NCI-H748 treated with DMSO at 0.1 percent for 48 hours (cell line): Measurements from ENCODE around the gene TYK2.
"Not testable (repeated sequence)": the region's sequence is repeated elsewhere in the genome, so short reads cannot be mapped to it uniquely, and the experiment has no call there.

Source experiments
- DNase-seq: peaks from one replicate; lab custom pipeline; 2025; lab: John Stamatoyannopoulos, UW

Gene TYK2

DNA sequence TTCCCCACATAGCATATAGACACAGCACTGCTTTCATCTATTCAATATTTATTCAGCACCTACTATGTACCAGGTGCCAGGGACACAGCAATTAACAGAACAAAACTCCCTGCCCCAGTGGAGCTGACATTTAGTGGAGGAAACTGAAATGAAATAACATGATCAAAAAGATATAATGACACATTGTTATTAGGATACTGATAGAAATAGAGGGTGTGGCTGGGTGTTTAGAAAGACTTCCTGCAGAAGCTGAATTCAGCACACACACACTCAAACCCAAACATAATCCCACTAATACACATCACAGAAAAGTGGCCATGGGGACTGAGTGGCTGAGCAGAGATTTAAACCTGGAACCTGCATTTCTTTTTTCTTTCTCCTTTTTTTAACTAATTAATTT, 26.7 kb upstream of the TYK2 start:
- DNase-seq, result no peak

DNA sequence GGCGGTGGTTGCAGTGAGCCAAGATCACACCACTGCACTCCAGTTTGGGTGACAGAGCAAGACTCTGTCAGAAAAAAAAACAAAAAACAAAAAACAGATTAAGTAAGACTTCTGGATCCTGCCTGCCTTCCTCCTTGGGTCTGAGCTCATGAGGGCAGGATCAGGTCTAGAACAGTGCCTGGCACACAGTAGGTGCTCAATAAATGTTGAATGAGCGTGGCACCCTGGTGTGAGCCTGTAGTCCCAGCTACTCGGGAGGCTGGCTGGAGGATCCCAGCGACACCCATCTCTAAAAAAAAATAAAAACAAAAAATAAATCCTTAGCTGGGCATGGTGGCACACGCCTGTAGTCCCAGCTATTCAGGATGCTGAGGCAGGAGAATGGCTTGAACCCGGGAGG, 25.8 kb upstream of the TYK2 start:
- DNase-seq, result no peak

DNA sequence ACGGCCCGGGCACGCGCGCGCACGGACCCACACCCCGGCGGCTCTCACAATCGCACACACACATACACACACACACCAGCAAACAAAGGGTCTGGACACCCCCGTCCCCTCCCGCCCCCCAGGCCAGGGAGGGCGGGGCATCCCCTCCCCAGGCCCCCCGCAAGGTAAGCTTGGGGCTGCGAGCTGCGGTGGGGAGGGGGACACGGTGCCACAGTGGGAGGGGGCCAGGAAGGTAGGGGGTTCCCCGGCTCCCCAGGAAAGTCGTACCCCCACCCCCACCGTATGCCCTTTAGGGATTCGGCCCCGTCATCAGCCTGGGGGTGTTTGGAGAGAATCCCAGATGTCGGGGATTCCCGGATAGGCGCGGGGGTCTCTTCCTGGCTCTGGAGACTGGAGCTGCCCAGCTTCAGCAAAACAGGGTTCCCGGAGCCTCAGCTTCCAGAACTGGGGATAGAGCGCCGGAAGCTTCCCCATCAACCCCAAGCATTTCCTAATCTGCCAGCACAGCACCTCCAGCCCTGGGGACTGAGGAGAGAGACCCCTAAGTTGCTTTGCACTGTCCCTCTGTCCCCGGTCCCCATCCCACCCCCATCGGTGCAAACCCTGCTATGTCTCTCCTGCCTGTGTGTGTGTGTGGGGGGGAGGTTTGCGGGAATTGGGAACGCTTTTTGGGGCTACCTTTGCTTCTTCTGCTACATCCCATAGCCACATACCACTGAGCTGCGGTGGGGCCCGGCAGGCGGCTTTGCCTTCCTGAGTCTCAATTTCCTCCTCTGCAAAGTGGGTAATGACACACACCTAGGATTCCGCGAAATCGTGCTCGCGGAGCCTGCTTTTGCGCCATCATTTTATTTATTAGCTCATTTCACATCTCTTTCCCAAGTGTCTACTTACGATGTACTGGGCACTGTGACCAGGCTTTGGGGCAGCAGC, 24.8 kb upstream of the TYK2 start:
- DNase-seq, result no peak

DNA sequence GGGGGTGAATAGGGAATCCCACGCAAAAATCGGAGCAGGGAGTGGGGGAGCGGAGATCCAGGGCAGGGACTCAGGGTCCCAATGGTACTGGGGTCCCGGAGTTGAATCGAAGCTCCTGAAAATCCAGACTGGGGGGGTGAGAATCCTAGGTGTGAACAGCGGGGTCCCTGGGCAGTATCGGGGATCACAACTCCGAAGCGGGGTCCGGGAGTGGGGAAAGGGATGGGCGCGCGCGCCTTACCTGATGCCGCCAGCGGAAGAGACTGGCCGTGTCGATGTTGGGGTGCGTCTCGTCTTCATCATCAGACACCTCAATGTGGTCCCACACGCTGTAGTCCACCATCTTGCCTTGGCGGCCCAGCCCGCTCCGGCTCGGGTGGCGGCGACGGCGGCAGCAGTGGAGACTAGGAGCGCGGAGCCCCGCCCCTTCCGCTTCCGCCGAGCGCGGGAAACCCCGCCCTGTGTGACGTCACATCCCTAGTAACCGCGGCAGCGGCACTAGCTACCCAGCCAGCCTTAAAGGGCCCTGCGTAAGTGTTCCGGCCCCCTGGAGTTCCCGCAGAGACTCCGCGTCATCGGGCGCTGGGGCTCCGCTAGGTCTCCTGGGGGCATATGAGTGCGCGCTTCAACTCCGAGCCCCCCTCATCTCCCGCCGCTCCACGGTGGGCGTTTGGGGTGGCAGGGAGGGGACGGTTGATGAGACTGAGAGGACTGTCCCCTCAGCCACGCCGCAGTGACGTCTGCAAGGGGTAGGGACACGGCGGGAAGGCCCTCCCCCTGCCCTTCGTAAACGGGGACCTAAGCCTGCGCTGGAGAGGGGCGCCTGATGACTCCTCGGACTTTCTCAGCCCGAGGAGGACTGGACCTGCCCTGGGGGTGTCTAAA, 23.0 kb upstream of the TYK2 start, which contains the start of gene CDC37:
Gene CDC37, minus strand, starts transcription at position 406 of the 885 bp plus-strand sequence. Its CDS starts 63 bp downstream, at position 343.
- peak; percentile 89 for DNase-seq

DNA sequence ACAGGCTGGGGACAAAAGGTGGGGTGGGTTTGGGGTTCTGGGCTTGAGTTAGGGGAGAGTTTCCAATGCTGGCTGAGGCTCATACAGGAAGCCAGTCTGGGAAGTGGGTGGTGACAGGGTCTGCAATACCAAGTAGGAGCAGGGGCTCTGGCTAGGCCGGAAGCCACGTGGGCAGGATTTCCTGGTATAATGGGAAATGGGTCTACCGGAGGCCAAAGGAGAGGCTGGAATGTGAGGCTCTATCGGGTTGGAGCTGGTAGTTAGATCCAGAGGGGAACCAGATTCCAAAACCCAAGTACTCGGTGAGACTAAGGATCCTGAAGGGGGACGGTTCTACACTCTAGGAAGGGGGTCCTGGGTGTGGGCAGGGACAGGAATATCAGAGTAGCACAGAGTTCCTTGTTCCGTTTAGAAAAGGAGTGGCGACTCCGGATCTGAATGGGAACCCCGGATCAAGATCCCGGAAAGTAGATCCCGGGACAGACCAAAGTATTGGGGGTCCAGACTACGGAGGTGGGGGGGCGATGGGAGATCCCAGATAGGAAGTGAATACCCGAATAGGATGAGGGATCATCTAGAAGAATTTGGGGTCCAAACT, 22.2 kb upstream of the TYK2 start:
- no peak for DNase-seq

DNA sequence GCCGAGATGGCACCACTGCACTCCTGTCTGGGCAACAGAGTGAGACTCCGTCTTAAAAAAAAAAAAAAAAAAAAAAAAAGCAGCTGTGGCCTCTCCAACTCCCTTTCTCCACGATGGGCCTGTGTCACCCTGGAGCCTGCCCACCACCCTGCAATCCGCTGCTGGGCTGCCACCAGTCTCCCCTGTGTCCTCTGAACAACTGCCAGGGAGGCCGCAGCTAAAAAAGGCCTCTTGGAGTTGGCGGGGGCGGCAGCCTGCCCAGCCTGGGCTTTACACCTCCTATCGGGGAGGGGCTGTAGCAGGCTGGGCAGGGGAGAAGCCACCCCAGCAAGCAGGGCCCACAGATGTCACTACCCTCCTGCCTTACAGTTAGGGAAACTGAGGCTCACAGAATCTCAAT, 19.5 kb upstream of the TYK2 start:
- DNase-seq, result no peak

DNA sequence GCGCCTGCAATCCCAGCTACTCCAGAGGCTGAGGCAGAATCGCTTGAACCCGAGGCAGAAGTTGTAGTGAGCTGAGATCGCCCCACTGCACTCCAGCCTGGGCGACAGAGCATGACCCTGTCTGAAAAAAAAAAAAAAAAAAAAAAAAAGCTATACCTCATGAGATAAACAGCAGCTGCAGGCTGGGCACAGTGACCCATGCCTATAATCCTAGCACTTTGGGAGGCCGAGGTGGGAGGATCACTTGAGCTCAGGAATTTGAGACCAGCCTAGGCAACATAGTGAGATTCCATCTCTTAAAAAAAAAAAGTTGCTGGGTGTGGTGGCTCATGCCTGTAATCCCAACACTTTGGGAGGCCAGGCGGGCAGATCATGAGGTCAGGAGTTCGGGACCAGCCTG, 19.0 kb upstream of the TYK2 start:
- not testable (repeated sequence) for DNase-seq

DNA sequence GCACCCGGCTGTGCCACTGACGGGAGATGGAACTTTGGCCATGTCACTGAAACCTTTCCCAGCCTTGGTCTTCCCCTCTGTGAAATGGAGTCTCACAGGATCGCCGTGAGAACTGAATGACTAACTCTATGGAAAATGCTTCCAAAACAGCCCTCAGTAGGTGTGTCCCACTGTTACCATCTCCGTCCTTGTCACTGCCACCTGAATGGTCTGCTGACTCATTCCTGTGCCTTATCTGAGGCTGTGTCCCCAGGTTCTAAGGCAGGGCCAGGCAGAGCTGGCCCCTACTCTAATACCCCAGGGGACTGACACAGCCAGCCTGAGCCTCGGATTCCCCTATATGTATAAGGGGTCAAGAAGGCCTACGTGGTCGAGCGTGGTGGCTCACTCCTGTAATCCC, 18.4 kb upstream of the TYK2 start:
- no peak for DNase-seq

DNA sequence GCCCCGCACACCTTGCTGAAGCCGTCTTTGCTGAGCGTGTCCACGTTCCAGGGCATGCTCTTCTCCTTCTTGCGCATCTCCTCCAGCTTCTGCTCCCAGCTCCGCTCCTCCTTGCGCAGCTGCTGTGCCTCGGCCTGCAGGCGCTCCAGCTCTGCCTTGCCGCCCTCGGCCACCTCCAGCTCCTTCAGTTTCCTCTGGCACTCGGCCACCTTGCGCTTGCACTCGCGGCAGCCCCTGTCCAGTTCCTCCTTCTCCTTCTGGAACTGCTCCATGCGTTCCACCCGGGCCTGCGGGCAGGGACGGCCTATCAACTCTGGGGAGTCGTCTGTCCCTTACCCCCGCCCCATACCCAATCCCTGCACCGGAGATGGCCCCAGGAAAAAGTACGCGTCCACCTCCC, 15.5 kb upstream of the TYK2 start:
- DNase-seq, result no peak

DNA sequence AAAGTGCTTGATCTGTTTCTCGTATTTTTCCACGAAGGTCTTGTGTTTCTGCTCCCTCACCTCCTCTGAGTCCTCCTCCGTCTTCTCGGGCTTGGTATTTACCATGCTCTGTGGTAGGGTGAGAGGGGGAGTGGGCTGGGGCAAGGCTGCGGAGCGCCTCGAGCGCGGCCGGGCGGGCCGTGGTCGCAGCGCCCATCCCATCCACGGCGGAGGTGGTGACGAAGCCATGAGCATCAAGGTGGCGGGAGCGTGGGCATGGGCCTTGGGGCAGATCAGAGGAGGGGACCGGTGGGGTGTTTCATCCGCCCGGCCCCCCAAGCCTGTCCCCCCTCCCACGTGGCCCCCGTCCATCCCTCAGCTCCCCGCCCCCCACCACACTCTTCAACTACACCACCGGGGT, 15.1 kb upstream of the TYK2 start:
- no peak for DNase-seq

DNA sequence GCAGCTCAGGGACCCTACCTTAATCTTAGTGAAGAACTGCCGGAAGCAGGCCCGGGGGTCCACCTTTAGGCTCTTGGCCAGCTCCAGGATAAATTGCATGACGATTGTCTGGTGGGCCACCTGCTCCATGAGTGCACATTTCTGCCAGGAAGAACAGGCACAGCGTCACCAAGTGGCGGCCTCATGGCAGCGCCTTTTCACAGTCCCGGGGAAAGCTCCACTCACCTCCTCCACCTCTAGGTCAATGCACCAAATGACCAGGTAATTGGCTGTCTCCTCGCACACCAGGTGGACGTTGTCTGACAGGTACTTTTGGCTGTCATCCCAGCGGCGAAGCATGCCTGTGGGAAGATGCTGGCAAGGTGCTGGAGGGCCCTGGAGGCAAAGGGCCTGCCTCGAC, 14.6 kb upstream of the TYK2 start:
- no peak for DNase-seq

DNA sequence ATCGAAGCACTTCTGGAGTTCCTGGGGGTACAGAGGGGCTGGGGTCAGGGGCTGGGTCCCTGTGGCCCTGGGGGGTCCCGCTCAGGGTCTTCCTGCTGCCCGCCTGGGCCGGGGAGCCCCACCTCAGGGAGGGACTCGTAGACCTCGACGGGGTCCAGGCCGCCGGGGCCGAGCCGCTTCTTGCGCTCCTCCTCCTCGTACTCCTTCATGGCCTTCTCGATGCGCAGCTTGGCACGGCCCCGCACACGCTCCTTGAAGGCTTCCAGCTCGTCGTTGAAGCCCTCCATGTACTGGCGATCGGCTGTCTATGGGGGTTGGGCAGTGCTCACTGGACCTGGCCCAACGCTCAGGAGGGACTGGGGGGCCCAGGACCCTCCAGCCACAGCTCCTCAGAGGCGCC, 12.8 kb upstream of the TYK2 start:
- no peak for DNase-seq

DNA sequence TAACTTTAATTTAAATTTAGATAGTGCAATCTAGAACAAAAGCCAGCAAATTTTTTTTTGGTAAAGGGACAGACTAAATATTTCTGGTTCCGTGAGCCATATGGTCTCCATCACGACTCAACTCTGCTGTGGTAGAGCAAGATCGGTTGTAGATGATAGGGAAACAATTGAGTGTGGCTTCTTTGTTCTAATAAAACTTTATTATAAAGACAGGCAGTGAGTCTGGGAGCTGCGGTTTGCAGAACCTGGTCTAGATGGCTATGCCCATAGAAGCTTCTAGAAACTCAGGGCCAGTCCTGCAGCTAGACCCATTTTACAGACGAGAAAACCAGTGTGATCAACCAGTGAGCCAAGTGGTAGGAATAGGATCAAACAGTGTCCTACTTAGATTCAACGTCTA, 11.7 kb upstream of the TYK2 start:
- no peak for DNase-seq

DNA sequence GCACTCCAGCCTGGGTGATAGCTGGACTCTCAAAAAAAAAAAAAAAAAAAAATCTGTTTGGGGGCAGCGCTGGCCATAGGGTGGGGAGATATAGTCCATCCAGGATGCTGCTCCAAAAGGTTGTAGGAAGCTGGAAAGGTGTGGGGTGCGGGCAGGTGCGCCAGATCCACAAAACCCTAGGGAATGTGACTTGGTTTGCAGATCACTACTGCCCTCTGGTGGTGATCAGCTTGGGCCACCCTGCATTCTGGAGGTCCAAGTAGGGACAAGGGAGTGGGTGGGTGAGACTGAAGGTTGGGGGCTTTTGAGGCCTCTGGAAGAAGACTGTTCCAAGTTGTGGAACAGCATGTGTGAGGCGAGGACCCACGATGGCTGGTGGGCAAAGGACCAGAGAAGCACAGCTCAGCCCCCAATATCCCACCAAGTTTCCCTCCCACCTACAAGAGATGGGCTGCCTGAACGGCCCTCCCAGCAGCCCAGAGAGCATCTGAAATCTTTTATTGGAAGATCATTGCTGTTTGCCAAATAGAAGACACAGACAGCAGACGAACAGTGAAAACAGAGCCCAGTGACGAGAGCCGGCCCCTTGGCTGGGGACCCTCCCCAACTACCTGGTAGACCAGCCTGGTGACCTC, 10.4 kb upstream of the TYK2 start:
- peak; percentile 13 for DNase-seq

DNA sequence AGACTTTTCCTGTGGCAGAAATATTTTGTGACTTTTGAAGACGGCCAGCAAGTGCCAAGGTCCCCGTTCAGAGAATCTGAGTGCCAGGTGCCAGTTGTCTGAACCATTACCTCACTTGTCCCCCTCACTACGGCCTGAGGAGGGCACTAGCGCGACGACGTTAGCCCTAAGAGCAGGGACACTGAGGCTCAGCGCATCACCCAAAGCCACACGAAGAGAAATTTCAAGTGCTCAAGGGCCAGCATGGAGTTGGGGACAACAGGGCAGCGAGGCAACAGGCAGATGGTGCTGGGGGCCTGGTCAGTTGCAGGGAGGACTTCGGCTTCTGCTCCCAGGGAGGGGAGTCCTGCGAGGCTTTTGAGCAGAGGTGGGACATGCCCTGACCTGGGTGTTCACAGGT, 9.5 kb upstream of the TYK2 start:
- DNase-seq, result no peak

DNA sequence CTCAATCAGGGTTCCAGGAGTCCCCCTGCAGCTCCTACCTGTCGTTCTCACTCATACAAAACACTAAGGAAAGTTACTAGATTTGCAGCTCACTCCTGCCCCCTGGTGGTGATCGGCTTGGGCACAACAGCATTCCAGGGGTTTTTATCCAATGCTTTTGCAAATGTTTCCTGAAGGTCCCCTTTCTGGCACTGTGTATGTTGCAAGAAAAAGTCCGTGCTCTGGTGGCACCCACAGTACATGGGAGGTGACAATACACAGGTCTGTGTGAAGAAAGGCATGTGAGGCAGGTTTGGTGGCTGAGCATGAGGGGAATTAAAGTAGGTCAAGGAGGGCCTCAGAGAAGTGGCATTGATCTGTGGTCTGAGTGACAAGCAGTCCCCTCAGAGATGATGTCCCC, 8.6 kb upstream of the TYK2 start:
- peak; percentile 59 for DNase-seq

DNA sequence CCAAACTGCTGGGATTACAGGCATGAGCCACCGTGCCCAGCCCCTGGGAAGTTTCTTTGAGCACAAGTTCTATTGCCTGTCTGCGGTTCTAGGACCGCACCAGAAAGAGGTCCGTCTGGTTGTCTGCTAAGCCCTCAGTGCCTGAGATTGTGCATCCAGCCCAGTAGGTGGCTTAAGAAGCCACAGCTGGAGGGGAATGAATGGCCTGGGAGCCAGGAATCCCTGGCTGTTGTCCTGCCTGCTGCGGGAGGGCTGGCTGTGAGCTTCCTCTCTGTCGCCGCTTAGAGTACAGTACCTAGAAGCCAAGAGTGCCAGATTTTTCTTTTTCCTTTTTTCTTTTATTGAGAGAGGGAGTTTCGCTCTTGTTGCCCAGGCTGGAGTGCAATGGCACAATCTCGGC, 4.2 kb upstream of the TYK2 start:
- DNase-seq, result no peak

DNA sequence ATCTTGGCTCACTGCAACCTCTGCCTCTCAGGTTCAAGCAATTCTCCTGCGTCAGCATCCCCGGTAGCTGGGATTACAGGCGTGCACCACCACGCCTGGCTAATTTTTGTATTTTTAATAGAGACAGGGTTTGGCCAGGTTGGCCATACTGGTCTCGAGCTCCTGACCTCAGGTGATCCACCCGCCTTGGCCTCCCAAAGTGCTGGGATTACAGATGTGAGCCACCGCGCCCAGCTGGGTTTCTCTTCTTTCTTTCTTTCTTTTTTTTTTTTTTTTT, 2.8 kb upstream of the TYK2 start:
- DNase-seq, result not testable (repeated sequence)

DNA sequence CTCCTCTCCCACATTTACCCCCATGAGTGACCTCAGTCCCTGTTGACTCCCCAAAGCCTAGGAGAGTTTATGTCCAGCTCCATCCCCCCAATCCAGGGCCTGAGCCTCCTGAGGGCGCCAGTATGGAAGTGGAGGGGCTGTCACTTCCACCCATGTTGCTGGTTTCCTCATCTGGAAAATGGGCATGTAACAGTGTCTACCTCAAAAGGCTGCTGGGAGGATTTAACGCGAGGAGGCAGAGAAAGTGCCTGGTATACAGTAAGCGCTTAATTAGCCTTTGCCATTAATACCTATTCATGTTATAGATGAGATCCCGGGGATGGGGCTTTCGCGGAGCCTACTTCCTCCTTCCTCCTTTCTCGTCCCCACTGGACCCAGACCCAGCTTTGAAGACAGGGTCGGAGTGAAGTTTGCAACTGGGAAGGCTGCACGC, 476 bp downstream of the TYK2 start:
- DNase-seq, result no peak

DNA sequence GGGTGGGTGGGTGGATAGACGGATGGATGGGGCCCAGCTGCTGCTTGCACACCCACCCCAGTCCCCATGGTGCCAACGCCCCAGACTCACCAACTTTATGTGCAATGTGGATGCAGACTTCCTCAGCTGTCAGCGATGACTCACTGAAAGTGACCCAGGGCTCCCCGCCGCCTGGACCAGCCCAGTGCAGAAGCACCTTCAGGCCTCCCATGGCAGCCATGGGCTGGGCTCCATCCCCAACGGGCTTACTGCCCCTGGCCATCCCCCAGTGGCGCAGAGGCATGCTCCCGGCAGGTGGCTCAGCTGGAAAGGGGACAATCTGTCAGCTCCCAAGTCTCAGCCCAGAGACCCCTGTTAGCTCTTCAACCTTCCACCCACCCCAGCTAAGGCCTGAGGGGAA, 2.2 kb downstream of the TYK2 start:
- DNase-seq, result no peak

DNA sequence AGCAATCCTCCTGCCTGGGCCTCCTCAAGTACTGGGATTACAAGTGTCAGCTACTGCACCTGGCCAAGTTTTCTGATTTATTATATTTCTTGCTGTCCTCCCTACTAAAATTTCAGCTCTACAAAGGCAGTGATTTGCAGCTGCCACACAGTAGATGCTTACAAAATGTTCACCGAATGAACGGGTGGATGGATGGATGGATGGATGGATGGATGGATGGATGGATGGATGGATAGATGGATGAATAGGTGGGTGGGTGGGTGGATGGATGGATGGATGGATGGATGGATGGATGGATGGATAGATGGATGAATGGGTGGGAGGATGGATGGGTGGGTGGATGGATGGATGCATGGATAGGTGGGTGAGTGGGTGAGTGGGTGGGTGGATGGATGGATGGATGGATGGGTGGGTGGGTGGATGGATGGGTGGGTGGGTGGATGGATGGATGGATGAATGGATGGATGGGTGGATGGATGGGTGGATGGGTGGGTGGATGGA, 3.2 kb downstream of the TYK2 start:
- DNase-seq, result not testable (repeated sequence)

DNA sequence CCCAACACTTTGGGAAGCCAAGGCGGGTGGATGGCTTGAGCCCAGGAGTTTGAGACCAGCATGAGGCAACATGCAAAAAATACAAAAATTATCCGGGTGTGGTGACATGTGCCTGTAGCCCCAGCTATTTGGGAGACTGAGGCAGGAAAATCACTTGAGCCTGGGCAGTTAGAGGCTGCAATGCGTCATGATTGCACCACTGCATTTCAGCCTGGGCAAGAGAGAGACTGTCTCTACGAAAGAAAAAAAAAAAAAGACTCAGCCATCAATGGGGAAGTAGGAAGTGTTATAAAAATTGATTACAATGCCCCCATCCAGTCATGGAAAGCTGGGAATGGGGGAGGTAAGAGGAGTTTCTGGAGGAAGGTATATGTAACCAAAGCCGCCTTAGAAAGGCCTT, 5.4 kb downstream of the TYK2 start:
- no peak for DNase-seq
